T-helper 22 cell (primary cell): ENCODE data around the gene ADGRL1.
"Not testable (repeated sequence)": the region's sequence is repeated elsewhere in the genome, so short reads cannot be mapped to it uniquely, and the experiment has no call there.

Experiments used
- DNase-seq: peaks from one replicate; pipeline ENCODE4 v3.0.0-alpha.2; 2020; ENCODE audit warnings: low read depth

The ADGRL1 gene

DNA sequence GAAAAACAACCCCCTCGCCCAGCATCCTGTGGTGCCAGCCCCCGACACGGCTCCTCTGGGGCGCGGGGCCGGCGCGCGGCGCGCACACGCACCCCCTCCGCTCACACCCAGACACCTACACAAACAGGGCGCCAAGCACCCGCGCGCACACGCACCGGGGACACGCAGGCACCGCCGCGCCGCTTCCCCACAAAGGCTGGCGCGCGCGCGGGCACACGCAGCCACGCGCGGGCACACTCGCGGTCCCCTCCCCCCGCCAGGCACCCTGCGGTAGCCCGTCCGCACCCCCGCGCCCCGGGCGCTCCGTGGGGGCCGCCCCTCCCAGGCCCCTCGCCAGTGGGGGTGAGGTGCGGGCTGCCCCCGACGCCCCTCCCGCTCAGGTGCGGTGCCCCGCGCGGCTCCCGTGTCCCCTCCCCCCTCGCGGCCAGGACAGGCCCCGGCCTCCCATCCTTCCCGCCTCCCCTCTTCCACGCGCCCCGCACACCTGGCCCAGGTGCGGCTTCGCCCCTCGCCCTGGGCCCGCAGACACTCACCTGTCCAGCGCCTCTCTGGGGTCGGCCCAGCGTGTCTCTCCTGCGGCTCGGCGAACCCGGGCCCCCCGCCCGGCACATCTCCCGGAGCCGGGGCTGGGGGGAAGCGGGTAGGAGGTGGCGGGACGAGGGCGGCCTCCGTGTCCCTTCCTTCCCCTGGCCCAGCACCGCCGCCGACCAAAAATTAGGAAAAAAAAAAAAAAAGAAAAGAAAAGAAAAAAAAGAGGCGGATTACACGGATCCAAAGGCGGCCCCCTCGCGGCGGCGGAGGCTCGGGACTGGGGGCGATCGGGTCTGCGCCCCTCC is at the start of gene ADGRL1:
TSS of gene ADGRL1 (minus strand) at position 718 of the 836 bp plus-strand sequence. CDS start 22,567 bp downstream, outside the sequence.
- DNase-seq = not testable (repeated sequence)

DNA sequence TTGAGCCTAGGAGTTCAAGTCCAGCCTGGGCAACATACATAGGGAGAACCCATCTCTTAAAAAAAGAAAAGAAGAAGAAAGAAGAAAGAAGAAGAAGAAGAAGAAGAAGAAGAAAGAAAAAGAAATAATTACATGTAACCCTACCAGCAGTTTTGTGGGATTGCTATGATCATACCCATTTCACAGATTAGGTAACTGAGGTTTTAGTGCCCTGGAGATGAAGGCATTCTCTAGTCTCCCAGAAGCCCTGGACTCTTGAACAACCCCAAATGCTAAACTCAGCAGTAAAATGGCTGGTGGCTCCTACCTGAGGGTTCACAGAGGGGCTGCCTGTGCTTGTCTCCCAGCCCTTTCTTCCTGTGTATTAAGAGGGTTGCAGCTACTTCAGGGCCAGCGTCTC is 49.3 kb upstream of the ADGRL1 start:
- DNase-seq = not testable (repeated sequence)

DNA sequence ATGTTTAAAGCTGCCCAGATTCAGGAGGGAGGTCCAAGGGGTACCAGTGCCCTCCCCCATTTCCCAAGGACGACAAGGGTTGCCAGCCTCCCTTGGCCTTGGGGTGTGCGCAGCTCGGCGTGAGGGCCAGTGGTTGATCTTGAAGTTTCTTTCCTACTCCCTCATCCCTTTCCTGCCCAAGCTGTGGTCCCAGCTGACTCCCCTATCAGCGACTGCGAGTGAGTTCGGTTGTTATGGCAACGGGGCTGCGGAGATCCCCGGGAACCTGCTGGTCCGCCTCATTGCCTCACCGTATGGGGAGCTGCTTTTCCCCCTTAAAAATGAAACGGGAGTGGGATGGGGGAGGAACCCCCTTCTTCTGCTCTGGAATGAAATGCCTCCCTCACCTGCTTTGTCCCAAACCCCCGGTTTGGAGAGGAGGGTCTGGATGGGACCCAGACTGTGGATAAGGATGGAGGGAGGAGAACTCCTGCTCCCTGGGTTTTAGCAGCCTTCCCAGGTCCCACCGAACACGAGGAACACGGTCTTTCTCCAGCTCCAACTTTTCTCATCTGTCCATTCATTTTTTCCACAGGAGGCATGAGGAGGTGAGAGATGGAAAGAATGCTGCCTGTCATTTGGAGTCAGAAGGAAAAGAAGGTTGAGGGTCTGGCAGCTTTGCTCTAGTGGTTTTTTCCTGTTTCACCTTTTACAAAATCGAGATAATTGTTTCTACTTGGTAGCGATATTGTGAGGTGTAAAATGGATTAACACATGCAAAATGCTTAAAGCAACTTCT is 48.0 kb upstream of the ADGRL1 start:
- not testable (repeated sequence) for DNase-seq

DNA sequence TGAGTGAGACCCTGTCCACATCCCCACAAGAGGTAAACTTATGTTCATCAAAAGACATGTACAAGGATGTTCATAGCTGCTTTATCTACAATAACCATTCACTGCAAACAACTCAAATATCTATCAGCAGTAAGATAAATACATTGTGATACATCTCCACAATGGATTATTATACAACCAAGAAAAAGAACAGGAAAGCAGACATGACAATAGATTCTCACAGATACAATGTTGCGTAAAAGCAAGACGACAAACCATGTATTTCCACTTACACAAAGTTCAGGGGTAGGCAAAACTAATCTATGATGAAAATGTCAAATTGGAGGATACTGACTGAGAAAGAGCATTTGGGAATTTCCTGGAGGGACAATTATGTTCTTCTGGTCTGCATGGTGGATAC is 46.2 kb upstream of the ADGRL1 start:
- not testable (repeated sequence) for DNase-seq

DNA sequence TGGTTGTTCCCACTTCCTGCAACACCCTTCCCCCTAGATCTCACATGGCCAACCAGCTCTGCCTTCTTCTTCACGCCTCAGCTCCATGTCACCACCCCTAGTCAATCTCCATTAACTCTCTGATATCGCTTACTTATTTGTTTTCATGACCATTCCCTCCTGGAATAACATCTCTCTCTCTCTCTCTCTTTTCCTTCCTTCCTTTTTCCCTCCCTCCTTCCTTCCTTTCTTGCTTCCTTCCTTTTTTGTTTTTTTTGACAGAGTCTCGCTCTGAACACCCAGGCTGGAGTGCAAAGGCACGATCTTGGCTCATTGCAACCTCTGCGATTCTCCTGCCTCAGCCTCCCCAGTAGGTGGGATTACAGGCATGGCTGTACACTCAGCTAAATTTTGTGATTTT is 44.9 kb upstream of the ADGRL1 start:
- DNase-seq = no peak

DNA sequence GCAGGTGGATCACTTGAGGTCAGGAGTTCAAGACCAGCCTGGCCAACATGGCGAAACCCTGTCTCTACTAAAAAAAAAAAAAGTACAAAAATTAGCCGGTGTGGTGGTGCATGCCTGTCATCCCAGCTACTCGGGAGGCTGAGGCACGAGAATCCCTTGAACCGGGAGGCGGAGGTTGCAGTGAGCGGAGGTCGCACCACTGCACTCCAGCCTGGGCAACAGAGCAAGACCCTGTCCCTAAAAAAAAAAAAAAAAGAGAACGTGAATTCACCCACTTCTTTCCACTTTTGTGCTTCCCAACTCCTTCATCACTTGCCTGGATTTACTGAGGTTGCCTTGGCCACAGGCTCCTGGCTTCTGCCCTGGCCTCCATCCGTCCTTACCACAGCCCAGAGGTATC is 44.3 kb upstream of the ADGRL1 start:
- not testable (repeated sequence) for DNase-seq

DNA sequence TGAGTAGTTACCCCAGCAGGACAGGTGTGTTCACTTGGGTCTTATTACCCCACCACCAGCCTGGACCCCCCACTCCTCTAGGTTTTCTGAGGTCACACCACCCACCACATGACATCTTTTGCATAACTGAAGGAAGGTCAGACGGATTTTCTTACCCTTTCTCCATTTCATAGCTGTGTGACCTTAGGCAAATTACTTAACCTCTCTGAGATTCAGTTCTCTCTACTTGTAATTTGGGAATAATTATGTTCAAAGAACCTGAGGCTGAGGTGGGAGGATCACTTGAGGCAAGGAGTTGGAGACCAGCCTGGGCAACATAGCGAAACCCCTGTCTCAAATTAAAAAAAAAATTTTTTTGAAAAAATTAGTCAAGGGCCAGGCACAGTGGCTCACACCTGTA is 43.9 kb upstream of the ADGRL1 start:
- DNase-seq = not testable (repeated sequence)

DNA sequence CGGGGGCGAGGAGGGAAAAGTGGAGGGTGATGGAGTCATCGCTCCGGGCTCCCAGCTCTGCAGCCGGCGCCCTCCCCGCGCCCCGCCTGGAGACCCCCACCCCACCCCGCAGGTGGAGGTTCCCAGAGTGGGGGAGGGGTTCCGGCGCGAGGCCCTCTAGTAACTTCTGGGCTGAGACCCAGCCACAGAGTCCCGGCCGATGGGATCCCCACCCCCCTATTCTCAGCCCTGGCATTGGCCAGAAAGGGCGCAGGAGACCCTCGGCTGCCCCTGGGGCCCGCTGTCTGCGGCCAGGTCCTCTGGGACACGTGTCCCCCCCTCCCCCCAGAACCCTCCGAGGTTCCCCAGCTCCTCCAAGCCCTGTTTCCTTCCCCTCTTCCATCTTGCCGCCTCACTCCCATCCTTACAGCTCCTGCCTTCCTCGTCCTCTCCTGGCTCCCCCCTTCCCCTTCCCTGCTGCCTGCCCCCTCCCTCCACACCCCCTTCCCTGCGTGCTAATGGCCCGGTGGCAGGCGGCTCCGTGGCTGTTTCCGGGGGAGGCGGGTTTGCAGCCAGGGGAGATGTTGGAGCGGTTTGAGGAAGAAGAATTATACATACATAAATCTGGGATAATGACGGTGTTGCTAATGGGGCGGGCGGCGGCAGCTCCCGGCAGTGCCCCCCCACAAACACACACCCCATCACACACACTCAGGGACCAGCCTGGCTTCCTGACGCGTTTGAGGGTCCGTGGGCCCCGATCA is 43.2 kb upstream of the ADGRL1 start:
- not testable (repeated sequence) for DNase-seq

DNA sequence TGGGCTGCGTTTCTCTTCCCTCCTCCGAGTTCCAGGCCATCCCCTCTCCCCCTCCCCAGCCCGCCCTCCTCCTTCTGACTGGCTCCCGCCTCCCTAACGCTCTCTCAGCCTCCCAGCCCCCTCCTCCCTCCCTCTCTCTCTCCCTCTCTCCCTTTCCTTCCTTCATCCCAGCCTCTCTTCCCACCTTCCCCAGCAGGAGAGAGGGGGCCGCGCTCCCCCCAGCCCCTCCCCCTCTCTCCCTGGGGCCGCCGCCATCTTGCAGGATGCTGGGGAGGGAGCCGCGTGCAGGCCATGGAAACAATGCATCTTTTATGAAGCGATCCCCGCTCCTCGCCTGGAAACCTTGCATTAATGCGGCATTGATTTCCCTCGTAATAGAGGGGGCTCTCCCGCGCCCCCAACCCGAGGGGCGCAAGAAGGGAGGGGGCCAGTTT is 42.6 kb upstream of the ADGRL1 start:
- DNase-seq = no peak

DNA sequence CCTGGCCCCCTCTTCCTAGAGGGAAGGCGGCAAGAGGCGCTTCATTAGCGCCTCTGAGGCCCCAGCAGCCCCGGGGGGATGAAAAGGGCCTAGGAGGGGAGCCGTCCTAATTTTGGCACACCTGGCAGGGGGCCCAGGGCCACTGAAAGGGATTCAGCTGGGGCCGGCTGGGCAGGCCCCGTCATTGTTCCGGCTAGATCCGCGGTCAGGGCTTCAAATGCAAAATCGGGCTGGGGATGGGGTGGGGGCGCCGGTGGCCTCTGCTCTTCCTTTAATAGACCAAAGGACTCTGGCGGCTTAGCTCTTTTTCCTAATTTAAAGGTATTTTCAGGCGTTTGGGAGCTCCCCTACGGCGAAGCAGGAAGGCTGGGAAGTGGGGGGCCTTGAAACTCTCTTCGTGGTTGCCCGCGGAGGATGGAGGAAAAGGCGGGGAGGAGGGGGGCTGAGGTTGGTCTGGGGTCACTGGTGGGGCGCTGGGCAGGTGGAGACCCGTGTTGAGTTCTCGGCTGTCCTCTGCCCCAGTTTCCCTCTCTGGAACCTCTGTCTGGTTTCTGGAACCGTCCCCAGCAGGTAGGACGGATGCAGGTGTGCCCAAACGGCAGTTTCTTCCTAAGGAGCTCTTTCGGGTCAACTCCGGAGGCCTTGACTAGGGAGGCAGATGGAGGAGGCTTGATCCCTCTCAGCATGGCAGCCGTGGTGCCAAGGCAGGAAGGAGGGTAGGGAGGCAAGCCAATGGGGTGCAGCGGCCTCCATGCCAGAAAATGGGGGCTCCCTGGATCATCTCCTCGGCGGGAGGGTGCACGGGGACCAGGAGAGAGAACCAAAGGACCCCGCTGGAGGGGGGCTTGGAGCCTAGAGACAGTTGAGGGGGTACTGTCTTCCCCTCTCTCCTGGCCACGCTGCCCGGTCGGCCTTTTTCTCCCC is 41.8 kb upstream of the ADGRL1 start:
- DNase-seq = not testable (repeated sequence)

DNA sequence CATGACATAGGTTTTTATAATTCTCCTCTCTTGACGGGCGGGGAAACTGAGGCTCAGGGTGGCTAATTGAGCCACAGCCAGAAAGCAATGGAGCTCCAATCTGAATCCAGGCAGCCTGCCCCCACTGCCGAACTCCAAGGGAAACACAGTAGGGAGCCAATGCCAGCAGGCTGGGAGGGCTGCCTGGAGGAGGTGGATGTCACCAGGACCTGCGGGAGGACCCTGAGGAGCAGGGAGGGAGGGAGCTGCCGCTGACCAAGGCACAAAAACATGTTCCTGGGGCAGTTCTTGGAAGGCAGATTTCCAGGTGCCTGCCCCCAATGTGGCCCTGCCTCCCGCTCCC is 41.2 kb upstream of the ADGRL1 start:
- DNase-seq = not testable (repeated sequence)

DNA sequence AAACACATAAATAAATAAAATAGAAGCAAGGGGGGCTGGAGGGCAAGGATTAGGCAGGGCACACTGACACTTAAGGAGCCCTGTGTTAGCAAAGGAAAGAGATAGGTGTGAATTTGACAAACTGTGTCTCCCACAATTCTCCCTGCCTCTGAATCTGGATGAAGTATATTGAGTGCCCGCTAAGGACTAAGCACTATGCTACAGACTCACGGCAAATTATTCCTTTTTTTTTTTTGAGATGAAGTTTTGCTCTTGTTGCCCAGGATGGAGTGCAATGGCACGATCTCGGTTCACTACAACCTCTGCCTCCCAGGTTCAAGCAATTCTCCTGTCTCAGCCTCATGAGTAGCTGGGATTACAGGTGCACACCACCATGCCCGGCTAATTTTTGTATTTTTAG is 38.4 kb upstream of the ADGRL1 start:
- not testable (repeated sequence) for DNase-seq

DNA sequence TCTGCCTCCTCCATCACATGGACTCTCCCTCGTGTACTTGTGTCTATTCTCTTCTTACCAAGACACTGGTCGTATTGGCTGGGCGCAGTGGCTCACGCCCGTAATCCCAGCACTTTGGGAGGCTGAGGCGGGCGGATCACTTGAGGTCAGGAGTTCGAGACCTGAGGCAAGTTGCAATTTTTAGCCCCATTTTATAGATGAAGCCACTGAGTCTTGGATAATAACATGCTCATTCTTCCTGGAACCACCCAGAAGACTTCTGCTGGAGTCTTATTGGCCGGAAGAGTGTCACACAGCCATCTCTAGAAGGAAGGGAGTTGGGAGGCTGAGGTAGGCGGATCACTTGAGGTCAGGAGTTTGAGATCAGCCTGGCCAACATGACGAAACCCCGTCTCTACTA is 37.7 kb upstream of the ADGRL1 start:
- DNase-seq = not testable (repeated sequence)

DNA sequence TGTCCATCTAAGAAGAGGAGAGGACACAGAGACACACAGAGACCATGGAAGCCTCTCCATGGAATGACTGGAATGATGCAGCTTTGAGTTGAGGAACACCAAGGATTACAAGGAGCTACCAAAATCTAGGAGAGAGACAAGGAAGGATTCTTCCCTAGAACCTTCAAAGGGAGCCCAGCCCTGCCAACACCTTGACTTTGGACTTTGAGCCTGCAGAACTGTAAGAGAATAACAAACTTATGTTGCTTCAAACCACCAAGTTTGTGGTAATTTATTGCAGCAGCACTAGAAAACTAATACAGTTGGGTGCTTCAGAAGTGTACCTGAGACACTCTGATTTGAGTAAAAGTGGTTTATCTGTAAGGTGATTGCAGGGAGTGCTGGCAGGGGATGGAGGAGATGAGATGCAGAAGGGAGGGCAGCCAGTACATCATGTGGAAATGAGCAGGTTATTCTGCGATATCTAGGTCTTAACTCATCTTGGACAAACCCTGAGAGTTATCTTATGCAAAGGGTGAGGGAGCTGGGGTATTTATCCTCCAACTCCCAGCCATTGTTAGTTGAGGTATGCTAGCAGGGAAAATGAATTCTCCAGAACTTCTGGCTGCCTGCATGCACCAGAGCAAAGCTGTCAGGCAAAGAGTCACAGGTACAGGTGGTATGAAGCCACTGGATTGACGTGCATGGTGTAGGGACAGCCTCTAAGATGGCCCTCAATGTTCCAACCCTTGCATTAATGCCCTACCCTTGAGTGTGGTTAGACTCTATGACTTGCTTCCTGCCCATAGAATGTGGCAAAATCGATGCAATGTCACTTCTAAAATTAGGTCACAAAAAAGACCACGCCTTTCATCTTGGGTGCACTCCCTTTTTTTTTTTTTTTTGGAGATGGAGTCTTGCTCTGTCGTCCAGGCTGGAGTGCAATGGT is 31.3 kb upstream of the ADGRL1 start:
- DNase-seq = no peak

DNA sequence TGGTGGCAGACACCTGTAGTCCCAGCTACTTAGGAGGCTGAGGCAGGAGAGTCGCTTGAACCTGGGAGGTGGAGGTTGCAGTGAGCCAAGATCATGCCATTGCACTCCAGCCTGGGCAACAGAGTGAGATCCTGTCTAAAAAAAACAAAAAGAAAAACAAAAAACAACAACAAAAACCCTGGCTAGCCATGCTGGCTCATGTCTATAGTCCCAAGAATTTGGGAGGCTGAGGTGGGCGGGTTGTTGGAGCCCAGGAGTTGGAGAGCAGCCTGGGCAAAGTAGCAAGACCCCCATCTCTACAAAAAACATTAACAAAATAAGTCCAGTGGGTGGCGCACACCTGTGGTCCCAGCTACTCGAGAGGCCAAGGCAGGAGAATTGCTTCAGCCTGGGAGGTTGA is 27.0 kb upstream of the ADGRL1 start:
- DNase-seq = not testable (repeated sequence)

DNA sequence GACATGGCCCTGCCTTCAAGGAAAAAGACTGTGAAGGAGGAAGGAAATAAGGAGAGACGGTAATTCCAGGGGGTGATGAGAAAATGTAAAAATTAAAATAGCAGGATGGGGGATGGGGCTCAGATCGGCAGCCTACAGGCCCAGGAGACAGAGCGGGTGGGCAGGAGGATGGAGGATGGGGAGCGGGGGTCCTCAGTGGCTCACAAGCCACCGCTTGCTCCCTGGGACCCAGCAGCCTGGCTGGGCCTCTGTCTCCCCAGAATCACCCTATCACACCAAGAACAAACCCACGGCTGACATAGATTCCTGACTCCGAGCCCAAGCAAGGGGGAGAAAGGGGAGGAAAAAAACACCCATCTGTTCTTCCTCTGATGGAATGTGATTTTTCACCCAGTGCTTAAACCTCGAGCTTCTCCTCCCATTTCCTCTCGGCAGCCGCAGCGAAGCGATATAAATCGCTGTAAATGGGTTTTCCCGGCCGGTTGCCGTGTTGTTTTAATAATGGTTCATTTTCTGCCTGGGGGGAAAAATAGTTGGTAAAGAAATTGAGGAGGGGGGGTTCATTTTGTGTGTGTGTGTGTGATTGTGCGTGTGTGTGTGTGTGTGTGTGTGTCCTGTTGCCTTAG is 22.6 kb upstream of the ADGRL1 start:
- not testable (repeated sequence) for DNase-seq

DNA sequence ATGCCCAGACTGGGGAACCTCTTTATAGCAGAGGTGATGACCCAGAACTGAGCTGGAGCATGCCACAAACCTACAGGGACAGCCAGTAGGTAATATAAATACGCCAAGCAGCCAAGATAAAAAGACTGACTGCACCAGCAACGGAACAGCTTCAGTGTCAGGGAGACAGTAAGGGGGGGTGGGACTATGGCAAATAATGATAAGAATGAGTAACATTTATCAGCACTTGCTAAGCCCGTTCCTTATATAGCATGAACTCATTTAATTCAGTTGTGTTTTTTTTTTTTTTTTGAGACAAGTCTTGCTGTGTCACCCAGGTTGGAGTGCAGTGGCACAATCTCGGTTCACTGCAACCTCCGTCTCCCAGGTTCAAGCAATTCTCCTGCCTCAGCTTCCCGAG is 20.5 kb upstream of the ADGRL1 start:
- not testable (repeated sequence) for DNase-seq

DNA sequence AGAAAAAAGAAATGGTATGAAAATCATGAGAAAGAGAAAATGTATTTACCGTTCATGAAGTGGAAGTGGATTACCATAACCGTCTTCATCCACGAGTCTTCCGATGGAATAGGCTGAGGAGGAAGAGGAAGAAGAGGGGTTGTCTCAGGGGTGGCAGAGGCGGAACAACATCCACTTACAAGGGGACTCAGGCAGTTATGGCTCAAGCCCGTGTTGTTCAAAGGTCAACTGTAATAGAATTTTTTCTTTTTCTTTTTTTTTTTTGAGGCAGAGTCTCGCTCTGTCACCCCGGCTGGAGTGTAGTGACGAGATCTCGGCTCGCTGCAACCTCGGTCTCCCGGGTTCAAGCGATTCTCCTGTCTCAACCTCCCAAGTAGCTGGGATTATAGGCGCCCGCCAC is 16.9 kb upstream of the ADGRL1 start:
- DNase-seq = no peak

DNA sequence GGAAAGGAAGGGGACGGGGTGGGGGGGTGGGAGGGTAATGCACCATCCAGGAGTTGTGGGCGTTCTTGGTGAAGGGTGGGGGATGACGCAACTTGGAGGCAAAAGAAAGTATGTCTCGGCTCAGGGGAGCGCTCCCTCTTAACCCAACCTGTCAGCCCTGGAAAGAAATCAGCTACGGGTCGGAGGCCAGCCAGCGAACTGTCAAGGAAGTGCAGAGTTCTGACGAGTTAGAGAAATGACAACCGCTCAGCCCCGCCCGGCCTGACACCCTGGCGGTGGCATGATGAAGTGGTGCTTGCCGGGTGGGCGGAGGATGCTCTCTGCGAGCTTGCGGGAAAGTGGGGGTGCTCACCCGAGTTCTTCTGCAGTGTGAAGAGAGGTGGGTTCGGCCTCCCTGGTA is 15.4 kb upstream of the ADGRL1 start:
- DNase-seq = peak; percentile 51
